HepG2 (cell line): ENCODE measurements around the gene TFAP2C. TPM values are rescaled to one million over a fixed set of nuclear protein-coding genes. Genes with fewer than 3 reads are reported as not detected.
A peak's percentile ranks its signal among the peaks of the same experiment; 100 is the strongest.

Experiments used
- ATAC-seq: fragments of 200-7000 bp; cut with Tn5 transposase; 3 replicates; pipeline ENCODE4 v1.9.1; 2020; ENCODE audit warnings: mild to moderate bottlenecking, moderate library complexity
- BruUV-seq: library from RNA; stranded (reverse); fragments of 400-500 nt; replicated peaks from 2 replicates; lab custom pipeline; 2021; lab: Mats Ljungman, UMichigan
- CTCF ChIA-PET: fragments of 300-600 bp; formaldehyde crosslinking; extraction: SDS; loops from one replicate; lab custom pipeline; 2021; ENCODE audit warnings: low total read pairs, inconsistent platforms, low intra/inter-chr PET ratio; lab: Yijun Ruan, JAX
- POLR2A ChIA-PET: fragments of 350-600 bp; sonication (Branson Sonifier 250); formaldehyde crosslinking; loops from one replicate; lab custom pipeline; 2020; ENCODE audit warnings: antibody characterized with exemption, inconsistent platforms; lab: Yijun Ruan, JAX
- DNase-seq: peaks from one replicate; pipeline ENCODE4 v3.0.0-alpha.2; 2015; ENCODE audit warnings: low spot score
- FAIRE-seq: peaks from 3 replicates; lab custom pipeline; 2011; peaks lifted over from hg19 to GRCh38; lab: Jason Lieb, UNC
- H2AFZ ChIP-seq: one replicate; pipeline ENCODE4 v1.6.1; 2011; ENCODE audit warnings: low read length, inconsistent platforms
- H3K27ac ChIP-seq: fragments of 300-600 bp; 3 replicates; pipeline ENCODE4 v1.8.0; 2011; ENCODE audit warnings: mixed run types, mild to moderate bottlenecking, mixed read lengths, low read length, inconsistent platforms; ENCODE audit not compliant: insufficient read depth; ENCODE audit errors: extremely low read length
- H3K27me3 ChIP-seq, 2 experiments: fragments of 200-600 bp in 1 of 2; 2 replicates in 1 of 2; 3 replicates in 1 of 2; pipeline versions ENCODE4 v1.6.0 to v1.8.0; 2011; ENCODE audit warnings: low read length in 2 of 2, mild to moderate bottlenecking in 2 of 2, moderate library complexity in 2 of 2, inconsistent platforms in 1 of 2; ENCODE audit not compliant: insufficient read depth in 2 of 2, control insufficient read depth in 1 of 2
- H3K36me3 ChIP-seq, 2 experiments: fragments of 200-600 bp in 1 of 2; replicated peaks in 1 of 2; 2 replicates in 1 of 2; 3 replicates in 1 of 2; pipeline versions ENCODE4 v1.5.1 to v1.8.0; 2011; ENCODE audit warnings: low read length in 2 of 2, inconsistent platforms in 1 of 2; ENCODE audit not compliant: insufficient read depth in 2 of 2, control insufficient read depth in 1 of 2
- H3K4me1 ChIP-seq: 2 replicates; pipeline ENCODE4 v1.5.1; 2012; ENCODE audit warnings: low read length, inconsistent platforms; ENCODE audit not compliant: insufficient read depth
- H3K4me2 ChIP-seq: 2 replicates; pipeline ENCODE4 v1.6.0; 2011; ENCODE audit warnings: low read depth, low read length, inconsistent platforms
- H3K4me3 ChIP-seq, 3 experiments: fragments of 200-600 bp in 1 of 3; sonication (generic), shearing (Covaris generic) in 1 of 3; replicated peaks in 1 of 3; 2 replicates each; pipeline ENCODE4 v1.5.1; 2011 to 2016; ENCODE audit warnings: low read length in 3 of 3, inconsistent platforms in 2 of 3, low read depth in 2 of 3, mild to moderate bottlenecking in 2 of 3, control low read depth in 1 of 3, mixed read lengths in 1 of 3; ENCODE audit not compliant: insufficient read depth in 1 of 3
- H3K79me2 ChIP-seq: one replicate; pipeline ENCODE4 v1.6.1; 2011; ENCODE audit warnings: low read length, inconsistent platforms; ENCODE audit not compliant: insufficient read depth
- H3K9ac ChIP-seq: 2 replicates; pipeline ENCODE4 v1.6.0; 2011; ENCODE audit warnings: mild to moderate bottlenecking, low read depth, low read length, inconsistent platforms; ENCODE audit not compliant: insufficient read depth
- H3K9me3 ChIP-seq: 2 replicates; pipeline ENCODE4 v1.5.1; 2012; ENCODE audit warnings: mild to moderate bottlenecking, low read length
- H4K20me1 ChIP-seq: 2 replicates; pipeline ENCODE4 v1.6.0; 2011; ENCODE audit warnings: inconsistent platforms, mild to moderate bottlenecking, low read length, moderate library complexity; ENCODE audit not compliant: insufficient read depth
- HNRNPLL ChIP-seq: fragments of 200-400 bp; formaldehyde crosslinking; IDR thresholded peaks from 2 replicates; pipeline ENCODE4 v1.6.1; 2017; ENCODE audit warnings: mild to moderate bottlenecking, low read depth, low read length; ENCODE audit not compliant: poor library complexity, severe bottlenecking
- MIER3 ChIP-seq: IDR thresholded peaks from 2 replicates; pipeline ENCODE4 v1.6.1; 2016; ENCODE audit warnings: missing compliant biosample characterization, borderline replicate concordance
- ZNF510 ChIP-seq: sonication (generic); formaldehyde crosslinking; IDR thresholded peaks from 2 replicates; pipeline ENCODE4 v1.4.0; 2020; ENCODE audit warnings: low read depth, mild to moderate bottlenecking, missing genetic modification reagents
- ZNF768 ChIP-seq: sonication (generic); formaldehyde crosslinking; IDR thresholded peaks from 2 replicates; pipeline ENCODE4 v1.4.0; 2020; ENCODE audit warnings: missing genetic modification reagents
- WGBS: methylation state at CpG from one replicate; pipeline ENCODE4 v1.1.6; 2017; ENCODE audit warnings: low lambda C conversion rate; 5-methylcytosine and 5-hydroxymethylcytosine counted together
- in situ Hi-C: cut with HindIII; loops from 2 replicates; pipeline ENCODE4 v1.10.0; 2017; ENCODE audit warnings: low pct_unique_long_range_greater_than_20kb; ENCODE audit not compliant: extremely low pct_ligation_motif_present
- intact Hi-C: fragments of 100-400 bp; cut with micrococcal nuclease; formaldehyde crosslinking; loops from one replicate; pipeline ENCODE4 v1.10.0; 2022; ENCODE audit not compliant: unreplicated experiment
- polyA plus RNA-seq, 8 experiments: library from polyadenylated mRNA; depleted of rRNA in 3 of 8; stranded (reverse) in 7 of 8; unstranded in 1 of 8; fragments of >200 nt; fragmentation: Illumina TruSeq in 4 of 8; extraction: Trizol in 4 of 8; gene quantifications; 2 replicates each; pipeline versions ENCODE4 v1.2.1 to v1.2.3, GENCODE V29; 2011 to 2016; ENCODE audit warnings: low read depth in 4 of 8, missing spikeins in 1 of 8, mixed read lengths in 1 of 8; ENCODE audit not compliant: insufficient read depth in 1 of 8
- total RNA-seq, 5 experiments: library from RNA; depleted of rRNA; stranded (reverse); fragments of >200 nt; fragmentation: Illumina TruSeq; extraction: Trizol; gene quantifications; 2 replicates each; pipeline ENCODE4 v1.2.3, GENCODE V29; 2016; ENCODE audit warnings: low read depth in 1 of 5
- TF ChIP-seq, protein P1 (sequence below): sonication (generic); formaldehyde crosslinking; IDR thresholded peaks from 2 replicates; pipeline ENCODE4 v1.8.0; 2022; ENCODE audit warnings: mild to moderate bottlenecking, missing genetic modification reagents, borderline replicate concordance

The TFAP2C gene
- total and polyA plus RNA-seq, 2 of the 13 experiments (the other 11 are each of a cell fraction or from before 2014, with no cell fraction given), result not detected

DNA sequence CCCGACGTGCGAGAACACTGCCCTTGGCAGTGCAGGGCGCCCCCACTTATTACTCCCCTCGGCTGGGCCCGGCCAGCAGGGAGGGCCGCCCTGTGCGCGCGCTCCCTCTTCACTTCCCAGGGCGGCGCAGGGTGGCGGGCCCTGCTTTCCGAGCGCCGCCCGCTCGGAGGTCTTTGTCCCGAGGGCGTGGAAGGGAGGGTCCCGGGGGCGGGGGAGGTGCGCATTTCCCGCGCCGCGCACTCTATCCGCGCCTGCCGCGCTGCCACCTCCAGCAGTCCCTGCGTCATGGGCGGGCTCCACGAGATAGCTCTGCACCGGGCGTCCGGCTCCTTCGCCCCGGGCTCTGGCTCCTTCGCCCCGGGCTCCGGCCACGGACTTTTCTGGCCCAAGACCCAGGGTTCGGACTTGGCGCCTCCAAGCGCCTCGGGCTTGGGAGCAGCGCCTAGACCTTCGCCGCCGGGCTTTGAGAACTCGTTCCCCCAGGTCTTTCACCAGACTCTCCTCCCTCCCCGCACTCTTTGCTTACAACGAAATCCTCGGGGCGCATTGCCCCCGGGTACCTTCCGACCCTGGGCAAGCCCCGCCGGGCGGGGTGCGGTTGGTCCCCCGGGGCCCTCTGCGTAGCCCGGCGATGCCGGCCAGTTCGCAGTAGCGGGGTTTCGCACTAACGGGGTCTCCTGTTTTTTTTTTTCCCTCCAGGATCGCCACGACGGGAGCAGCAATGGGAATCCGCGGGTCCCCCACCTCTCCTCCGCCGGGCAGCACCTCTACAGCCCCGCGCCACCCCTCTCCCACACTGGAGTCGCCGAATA, 1.6 kb downstream of the TFAP2C start:
- BruUV-seq, result no TSS peak
- H3K4me3 ChIP-seq, result no peak overlapping the region
- DNase-seq (no peak), ATAC-seq (no peak; the same call in 2 of the 3 replicates), FAIRE-seq (no peak)
- peaks cover 9 to 94% of the 10 kb centered on the region in 2 experiments for H3K27me3 ChIP-seq
- H3K4me1 ChIP-seq, result no peaks in the 10 kb centered on the region
- TF ChIP-seq, protein P1, sequence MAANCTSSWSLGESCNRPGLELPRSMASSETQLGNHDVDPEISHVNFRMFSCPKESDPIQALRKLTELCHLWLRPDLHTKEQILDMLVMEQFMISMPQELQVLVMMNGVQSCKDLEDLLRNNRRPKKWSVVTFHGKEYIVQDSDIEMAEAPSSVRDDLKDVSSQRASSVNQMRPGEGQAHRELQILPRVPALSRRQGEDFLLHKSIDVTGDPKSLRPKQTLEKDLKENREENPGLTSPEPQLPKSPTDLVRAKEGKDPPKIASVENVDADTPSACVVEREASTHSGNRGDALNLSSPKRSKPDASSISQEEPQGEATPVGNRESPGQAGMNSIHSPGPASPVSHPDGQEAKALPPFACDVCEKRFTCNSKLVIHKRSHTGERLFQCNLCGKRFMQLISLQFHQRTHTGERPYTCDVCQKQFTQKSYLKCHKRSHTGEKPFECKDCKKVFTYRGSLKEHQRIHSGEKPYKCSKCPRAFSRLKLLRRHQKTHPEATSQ (CRISPR knock-in tag), result no peak
- TF ChIP-seq ZNF510, result no peak
- TF ChIP-seq ZNF768 (CRISPR knock-in tag), result peak; percentile 2; the same call in 1 of the 2 replicates
- TF ChIP-seq HNRNPLL, result peak; percentile 8
- no peak for TF ChIP-seq MIER3 (CRISPR knock-in tag)
- H3K4me2 ChIP-seq, result no peak overlapping the region
- H3K27ac ChIP-seq, result no peak overlapping the region
- intact Hi-C loops (no loop called here), in situ Hi-C loops (no loop called here)
- CTCF ChIA-PET, result no interaction called here
- H3K36me3 ChIP-seq, result no peaks in the 10 kb centered on the region
- POLR2A ChIA-PET, result no interaction called here
- no peak overlapping the region for H3K9ac ChIP-seq
- no peaks in the 10 kb centered on the region for H3K79me2 ChIP-seq
- H2AFZ ChIP-seq, result no peak overlapping the region
- 60% methylated on average over 78 of the region's 82 CpGs for WGBS
- no peaks in the 10 kb centered on the region for H3K9me3 ChIP-seq
- H4K20me1 ChIP-seq, result no peaks in the 10 kb centered on the region; the same call in 1 of the 2 replicates
